Epithelial cell of esophagus (primary cell): ENCODE measurements around the gene ANKRD33.
A peak's percentile ranks its signal among the peaks of the same experiment; 100 is the strongest.

Experiments
- DNase-seq: peaks from one replicate; pipeline ENCODE4 v3.0.0; 2010; ENCODE audit warnings: low read depth
- H3K4me3 ChIP-seq: 2 replicates; pipeline ENCODE4 v1.5.1; 2011; ENCODE audit warnings: mild to moderate bottlenecking, low read length, control low read depth
- TF ChIP-seq, protein P1 (sequence below): IDR thresholded peaks from 2 replicates; pipeline ENCODE4 v1.5.1; 2011; ENCODE audit warnings: low read depth, mild to moderate bottlenecking, low read length, control low read depth, inconsistent platforms; ENCODE audit not compliant: insufficient read depth; ENCODE audit errors: missing control alignments

ANKRD33 gene

DNA sequence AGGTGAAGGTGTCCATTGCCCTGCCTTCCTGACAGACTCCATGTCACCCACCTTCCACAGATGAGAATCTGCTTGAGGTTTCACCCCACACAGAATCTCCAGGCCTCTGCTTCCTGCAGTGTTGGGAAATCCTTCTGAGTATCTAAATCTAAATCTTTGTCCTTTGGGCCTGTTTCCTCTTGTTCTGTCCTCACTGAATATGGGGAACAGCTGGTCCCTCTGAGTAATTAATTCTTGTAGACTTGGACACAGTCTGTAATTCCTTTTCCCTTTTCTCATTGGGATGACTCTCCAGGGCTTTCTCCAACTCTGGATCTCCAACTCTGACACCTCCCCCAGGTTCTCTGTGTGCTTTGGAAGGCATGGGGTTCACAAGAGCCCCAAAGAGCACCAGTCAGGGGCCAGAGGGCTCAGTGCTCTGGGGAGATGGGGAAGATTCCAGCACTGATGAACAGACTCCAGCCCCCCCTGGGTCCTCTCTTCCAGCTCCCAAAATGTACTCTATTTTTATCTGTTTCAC lies 17.1 kb downstream of the ANKRD33 start:
- peak; percentile 51 for DNase-seq
- TF ChIP-seq, protein P1, sequence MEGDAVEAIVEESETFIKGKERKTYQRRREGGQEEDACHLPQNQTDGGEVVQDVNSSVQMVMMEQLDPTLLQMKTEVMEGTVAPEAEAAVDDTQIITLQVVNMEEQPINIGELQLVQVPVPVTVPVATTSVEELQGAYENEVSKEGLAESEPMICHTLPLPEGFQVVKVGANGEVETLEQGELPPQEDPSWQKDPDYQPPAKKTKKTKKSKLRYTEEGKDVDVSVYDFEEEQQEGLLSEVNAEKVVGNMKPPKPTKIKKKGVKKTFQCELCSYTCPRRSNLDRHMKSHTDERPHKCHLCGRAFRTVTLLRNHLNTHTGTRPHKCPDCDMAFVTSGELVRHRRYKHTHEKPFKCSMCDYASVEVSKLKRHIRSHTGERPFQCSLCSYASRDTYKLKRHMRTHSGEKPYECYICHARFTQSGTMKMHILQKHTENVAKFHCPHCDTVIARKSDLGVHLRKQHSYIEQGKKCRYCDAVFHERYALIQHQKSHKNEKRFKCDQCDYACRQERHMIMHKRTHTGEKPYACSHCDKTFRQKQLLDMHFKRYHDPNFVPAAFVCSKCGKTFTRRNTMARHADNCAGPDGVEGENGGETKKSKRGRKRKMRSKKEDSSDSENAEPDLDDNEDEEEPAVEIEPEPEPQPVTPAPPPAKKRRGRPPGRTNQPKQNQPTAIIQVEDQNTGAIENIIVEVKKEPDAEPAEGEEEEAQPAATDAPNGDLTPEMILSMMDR: no peak
- no peak overlapping the region for H3K4me3 ChIP-seq

- DNase-seq: no peak
- TF ChIP-seq, protein P1: no peak
- H3K4me3 ChIP-seq: no peak overlapping the region
Observed at GRCh38 chr12:51905471-51906429, 17.8 kb downstream of the ANKRD33 start.

DNA sequence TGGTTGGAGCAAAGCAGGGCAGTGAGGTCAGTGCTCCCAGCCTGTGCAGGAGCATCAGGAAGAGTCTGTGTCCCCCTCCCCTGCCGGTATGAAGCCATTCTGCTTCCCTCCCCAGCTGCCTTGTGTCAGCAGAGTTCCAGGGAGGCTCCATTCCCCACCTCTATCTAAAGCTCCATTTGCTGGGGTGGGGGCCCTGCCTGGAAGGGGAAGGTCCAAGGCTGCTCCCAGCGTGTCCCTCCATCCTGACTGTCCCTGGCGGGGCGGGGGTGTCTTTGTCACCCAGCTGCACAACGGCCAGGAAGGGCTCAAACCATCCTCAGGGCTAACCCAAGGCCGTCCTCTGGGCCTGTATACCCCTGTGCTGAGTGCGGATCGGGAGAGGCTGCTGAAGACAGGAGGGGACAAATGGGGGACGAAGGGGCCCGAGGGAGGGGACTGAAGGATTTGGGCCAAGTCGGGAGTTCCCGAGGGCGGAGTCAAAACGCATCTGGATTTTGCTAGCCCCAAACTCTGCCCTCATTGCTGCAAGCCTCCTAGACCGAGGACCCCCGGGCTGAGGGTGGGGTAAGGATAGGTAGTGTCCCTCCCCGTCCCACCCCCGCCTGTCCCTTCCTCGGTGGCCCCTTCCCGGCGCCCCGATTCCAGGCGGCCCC lies 18.7 kb downstream of the ANKRD33 start:
- DNase-seq: no peak
- H3K4me3 ChIP-seq: no peak overlapping the region
- TF ChIP-seq, protein P1: no peak

DNA sequence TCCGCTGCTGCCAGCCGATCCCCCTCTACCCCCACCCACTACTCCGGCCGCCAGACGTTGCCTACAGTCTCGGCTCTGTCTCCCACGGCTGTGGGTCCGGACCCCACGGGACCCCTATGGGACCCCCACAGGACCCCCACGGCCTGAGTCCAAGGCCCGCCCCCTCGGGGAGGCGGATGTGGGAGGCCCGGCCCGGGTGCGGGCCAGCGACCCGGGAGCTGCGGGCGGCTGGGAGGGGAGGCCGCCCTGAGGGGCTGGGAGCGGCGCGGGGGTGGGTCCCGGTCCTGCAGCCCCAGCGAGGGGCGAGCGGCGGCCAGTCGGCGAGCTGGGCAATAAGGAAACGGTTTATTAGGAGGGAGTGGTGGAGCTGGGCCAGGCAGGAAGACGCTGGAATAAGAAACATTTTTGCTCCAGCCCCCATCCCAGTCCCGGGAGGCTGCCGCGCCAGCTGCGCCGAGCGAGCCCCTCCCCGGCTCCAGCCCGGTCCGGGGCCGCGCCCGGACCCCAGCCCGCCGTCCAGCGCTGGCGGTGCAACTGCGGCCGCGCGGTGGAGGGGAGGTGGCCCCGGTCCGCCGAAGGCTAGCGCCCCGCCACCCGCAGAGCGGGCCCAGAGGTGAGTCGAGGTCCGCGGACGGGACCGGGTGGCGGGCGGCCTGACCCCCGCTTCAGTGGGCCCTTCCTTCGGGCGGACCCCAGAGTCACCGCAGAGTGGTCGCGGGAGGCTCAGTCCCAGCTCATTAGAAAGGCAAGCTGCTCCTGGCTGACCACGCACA lies 19.4 kb downstream of the ANKRD33 start, which contains the start of gene ACVRL1:
Gene ACVRL1 (plus strand): TSS at position 422 of the 773 bp plus-strand sequence. CDS start 4,971 bp downstream, outside the sequence.
- H3K4me3 ChIP-seq: no peak within 1 kb of the TSS
- TF ChIP-seq, protein P1: no peak
- no peak for DNase-seq

DNA sequence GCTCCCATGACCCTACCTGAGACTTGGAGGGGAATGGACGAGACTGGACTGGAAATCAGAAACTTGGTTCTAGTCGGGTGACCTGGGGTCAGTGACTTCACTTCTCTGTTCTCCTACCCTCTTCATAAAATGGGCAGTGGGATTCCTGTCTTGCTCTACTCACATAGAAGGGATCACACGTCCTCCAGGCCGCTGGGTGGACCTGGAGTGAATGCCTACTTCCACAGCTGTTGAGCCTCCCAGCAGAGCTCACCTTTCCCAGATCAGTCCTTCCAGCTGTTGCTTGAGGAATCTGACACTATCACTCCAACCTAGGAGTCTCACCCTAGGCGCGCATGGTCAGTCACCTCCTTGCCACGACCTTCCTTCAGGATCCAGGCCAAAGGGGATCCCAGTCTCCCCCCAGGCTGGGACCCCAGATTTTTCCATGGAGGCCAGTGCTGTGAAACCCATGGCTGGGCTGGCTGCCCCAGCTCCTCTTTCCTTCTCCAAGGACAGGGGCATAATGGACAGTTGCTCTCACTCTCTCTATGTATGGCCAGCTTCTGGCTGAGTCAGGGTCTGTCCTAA lies 20.0 kb downstream of the ANKRD33 start:
- TF ChIP-seq, protein P1: no peak
- no peak for DNase-seq
- no peak overlapping the region for H3K4me3 ChIP-seq
